Right cardiac atrium (tissue), 5 donors: ENCODE measurements around the gene GADL1. TPM values are rescaled to one million over a fixed set of nuclear protein-coding genes. Genes with fewer than 3 reads are reported as not detected.

Experiments
- ATAC-seq, 2 donors: fragments of 200-7000 bp; cut with Tn5 transposase; one replicate each; pipeline versions ENCODE4 v1.8.0 to v1.9.1; 2020; ENCODE audit warnings: moderate library complexity in 2 of 2, mild to moderate bottlenecking in 1 of 2
- DNase-seq, 3 donors: peaks; one replicate each; pipeline ENCODE4 v3.0.0-alpha.2; 2020
- H3K27ac ChIP-seq: one replicate; pipeline ENCODE4 v1.5.1; 2013; ENCODE audit warnings: mild to moderate bottlenecking, low read length, control low read depth, moderate library complexity
- H3K27me3 ChIP-seq: one replicate; pipeline ENCODE4 v1.6.1; 2013; ENCODE audit not compliant: control insufficient read depth, insufficient read depth
- H3K4me1 ChIP-seq: one replicate; pipeline ENCODE4 v1.6.1; 2013; ENCODE audit warnings: low read length; ENCODE audit not compliant: control insufficient read depth, insufficient read depth
- H3K4me3 ChIP-seq: one replicate; pipeline ENCODE4 v1.5.1; 2013; ENCODE audit warnings: low read length, control low read depth
- H3K9me3 ChIP-seq: one replicate; pipeline ENCODE4 v1.6.1; 2013; ENCODE audit warnings: low read length; ENCODE audit not compliant: control insufficient read depth
- WGBS: extraction: QIAGEN DNeasy Blood & Tissue Kit; methylation state at CpG from one replicate; pipeline ENCODE4 v1.1.7; 2013; 5-methylcytosine and 5-hydroxymethylcytosine counted together
- intact Hi-C, 4 donors: fragments of 100-400 bp; cut with DNase I; formaldehyde crosslinking; loops; one replicate each; pipeline versions ENCODE4 v1.11.0 to v1.14.0; 2022 to 2023
- polyA plus RNA-seq: library from polyadenylated mRNA; stranded (reverse); fragments of 200-250 nt; gene quantifications from one replicate; pipeline ENCODE4 v1.2.3, GENCODE V29; 2013
- total RNA-seq, 4 donors: library from RNA; stranded (reverse); fragmentation: NEBNext Ultra II Directional; extraction: Animal tissue kit (Norgen Biotek cat#: 25700); gene quantifications; one replicate each; pipeline ENCODE4 v1.2.1, GENCODE V29; 2021
- donor health status: healthy with polysubstance abuse.
- donor health status: DM: no; HTN: yes; CAD: no.
- donor health status: DM: no; HTN: no; CAD: no.
- donor health status: DM: no; HTN: yes; CAD: no; lungs with severe emphysema.
- donor health status: DM: yes; HTN: yes; CAD: no.

GADL1 gene
- total and polyA plus RNA-seq, 5 donors: not detected

DNA sequence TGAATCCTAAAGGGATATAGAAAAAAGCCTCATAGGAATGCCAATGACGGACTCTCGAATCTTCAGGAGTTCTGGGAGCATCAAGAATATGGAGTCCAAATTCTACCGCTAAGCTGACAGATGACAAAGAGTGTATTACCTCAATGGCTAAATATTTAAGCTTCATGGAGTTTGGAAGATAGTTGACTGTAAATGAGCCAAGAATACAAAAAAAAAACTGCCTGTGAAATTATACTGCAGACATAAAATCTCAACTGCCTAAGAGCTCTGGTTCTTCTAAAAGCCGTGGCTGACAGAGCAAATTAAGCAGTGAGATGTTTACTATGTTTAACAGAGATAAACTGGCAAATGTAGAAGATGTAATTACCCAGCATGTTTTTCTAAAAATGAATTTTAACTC is 140.0 kb downstream of the GADL1 start:
- Histone ChIP-seq H3K27me3 (no peaks in the 10 kb centered on the region), H3K4me1 (no peaks in the 10 kb centered on the region), H3K27ac (no peak overlapping the region), H3K9me3 (no peaks in the 10 kb centered on the region), H3K4me3 (no peak overlapping the region)
- ATAC-seq (no peak), DNase-seq (no peak)
- WGBS: 61% methylated on average over 4 of the region's 4 CpGs
- intact Hi-C loops: loop anchor here in 3 of 4 donors (5.0 to 10.0 kb wide), 3 partner anchors 640 to 712 kb away; no protein-coding TSS in a partner anchor

DNA sequence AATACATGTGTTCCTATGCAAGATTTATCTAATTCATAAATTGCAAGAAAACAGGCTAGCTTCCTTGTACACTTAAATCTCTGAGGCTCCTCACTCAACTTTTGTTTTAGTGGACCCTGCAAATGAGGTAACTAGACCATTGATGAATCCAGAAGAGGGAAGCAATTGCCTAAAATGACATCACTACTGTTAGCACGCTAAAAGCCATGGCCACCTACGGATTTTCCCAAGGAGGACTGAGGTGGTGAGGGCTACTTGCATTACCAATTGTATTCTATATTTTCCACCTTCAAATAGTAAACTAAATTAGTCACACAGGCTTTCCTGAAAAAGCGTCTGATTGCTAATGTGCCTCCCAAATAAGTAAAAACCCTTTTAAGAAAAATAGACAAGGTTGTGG is 140.7 kb downstream of the GADL1 start:
- WGBS: 87% methylated on average over 3 of the region's 3 CpGs

DNA sequence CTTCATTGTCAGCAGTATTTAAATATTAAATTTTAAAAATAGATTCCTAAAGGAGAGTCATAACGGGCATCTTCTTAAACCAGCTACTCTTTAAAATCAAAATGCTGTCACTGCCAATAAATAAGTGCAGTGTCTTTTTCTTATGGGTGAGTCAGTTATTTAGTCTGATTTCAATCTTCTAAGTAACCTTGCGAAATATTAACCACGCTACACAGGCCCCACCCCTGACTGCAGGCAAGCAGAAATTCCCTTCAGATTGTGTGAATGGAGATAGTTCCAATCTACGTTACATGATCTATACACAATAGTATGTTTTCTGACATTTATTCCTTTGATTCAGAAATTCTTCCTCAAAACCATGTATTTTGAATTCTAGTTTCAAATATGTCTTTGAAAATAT is 141.5 kb downstream of the GADL1 start:
- Histone ChIP-seq H3K27me3 (no peaks in the 10 kb centered on the region), H3K4me3 (no peak overlapping the region), H3K4me1 (no peaks in the 10 kb centered on the region), H3K9me3 (no peaks in the 10 kb centered on the region), H3K27ac (no peak overlapping the region)
- intact Hi-C loops: loop anchor here in 3 of 4 donors (5.0 to 10.0 kb wide), 3 partner anchors 638 to 711 kb away; no protein-coding TSS in a partner anchor
- DNase-seq (no peak), ATAC-seq (no peak)
- 79% methylated on average over 4 of the region's 4 CpGs for WGBS

More for the DNA sequence above, 140.7 kb downstream of the GADL1 start:
- ATAC-seq: no peak
- intact Hi-C loops: loop anchor here in 3 of 4 donors (5.0 to 10.0 kb wide), 3 partner anchors 639 to 711 kb away; no protein-coding TSS in a partner anchor
- DNase-seq: no peak
- H3K27me3 ChIP-seq: no peaks in the 10 kb centered on the region
- H3K4me3 ChIP-seq: no peak overlapping the region
- H3K27ac ChIP-seq: no peak overlapping the region
- H3K9me3 ChIP-seq: no peaks in the 10 kb centered on the region
- no peaks in the 10 kb centered on the region for H3K4me1 ChIP-seq

DNA sequence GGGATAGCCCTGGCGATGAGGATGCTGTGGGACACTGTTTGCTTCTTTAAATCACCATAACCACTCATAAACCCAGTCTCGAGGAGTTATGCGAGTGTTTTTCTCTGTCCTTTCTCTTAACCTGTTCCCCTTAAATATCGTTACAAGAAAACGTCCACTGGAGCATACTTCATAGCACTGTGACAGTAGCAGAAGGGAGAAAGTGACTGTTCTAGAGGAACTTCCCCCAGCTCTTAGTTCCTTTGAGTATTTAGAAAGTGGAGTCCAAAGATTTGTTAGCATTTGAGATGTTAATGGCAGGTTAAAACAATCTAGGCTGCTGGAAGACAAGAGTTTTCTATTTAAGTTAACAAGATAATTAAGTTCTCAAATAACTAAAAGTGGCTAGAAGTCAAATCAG is 142.0 kb downstream of the GADL1 start:
- no peaks in the 10 kb centered on the region for H3K9me3 ChIP-seq
- H3K4me3 ChIP-seq: no peak overlapping the region
- no peak overlapping the region for H3K27ac ChIP-seq
- DNase-seq (no peak), ATAC-seq (no peak)
- no peaks in the 10 kb centered on the region for H3K27me3 ChIP-seq
- 86% methylated on average over 5 of the region's 5 CpGs for WGBS
- intact Hi-C loops: loop anchor here in 3 of 4 donors (5.0 to 10.0 kb wide), 3 partner anchors 638 to 710 kb away; no protein-coding TSS in a partner anchor
- no peaks in the 10 kb centered on the region for H3K4me1 ChIP-seq

DNA sequence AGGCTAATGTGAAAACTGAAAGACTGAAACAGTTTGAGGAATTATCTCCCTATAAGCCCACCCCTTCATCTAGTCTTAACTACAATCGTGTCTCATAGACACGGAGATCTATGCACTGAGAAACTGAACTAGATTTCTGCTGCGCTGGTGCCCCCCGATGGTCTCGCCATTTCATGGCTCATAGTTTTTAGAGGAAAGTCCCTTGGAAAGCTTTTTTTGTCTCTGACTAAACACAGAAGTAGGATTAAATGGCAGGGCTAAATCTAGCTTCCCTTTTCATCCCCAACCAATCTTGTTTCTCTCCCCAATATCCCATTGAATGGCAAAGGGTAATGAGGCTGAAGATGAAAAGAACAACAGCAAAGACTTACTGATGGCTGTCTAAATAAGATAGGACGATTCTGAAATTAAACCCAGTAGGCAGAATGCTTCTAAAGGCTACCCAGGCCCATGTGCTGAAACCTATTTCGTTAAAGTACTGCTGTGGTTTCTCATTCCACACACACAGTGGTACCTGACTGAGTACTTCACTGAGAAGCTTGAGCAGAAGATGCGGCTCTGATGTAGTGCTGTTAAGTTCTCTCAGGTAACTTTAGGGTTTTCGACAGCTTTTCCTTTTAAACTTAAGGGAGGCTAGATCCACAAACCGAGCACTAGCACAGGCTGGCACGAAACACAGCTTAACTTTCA is 142.7 kb downstream of the GADL1 start:
- peak in 1 of 2 donors; percentile 60 for ATAC-seq
- H3K4me1 ChIP-seq: no peaks in the 10 kb centered on the region
- H3K4me3 ChIP-seq: no peak overlapping the region
- H3K9me3 ChIP-seq: no peaks in the 10 kb centered on the region
- 57% methylated on average over 11 of the region's 11 CpGs for WGBS
- H3K27me3 ChIP-seq: no peaks in the 10 kb centered on the region
- no peak overlapping the region for H3K27ac ChIP-seq
- peak; percentile 27 to 69 (median 68) for DNase-seq
- intact Hi-C loops: loop anchor here in 3 of 4 donors (5.0 to 10.0 kb wide), 3 partner anchors 637 to 709 kb away; no protein-coding TSS in a partner anchor

DNA sequence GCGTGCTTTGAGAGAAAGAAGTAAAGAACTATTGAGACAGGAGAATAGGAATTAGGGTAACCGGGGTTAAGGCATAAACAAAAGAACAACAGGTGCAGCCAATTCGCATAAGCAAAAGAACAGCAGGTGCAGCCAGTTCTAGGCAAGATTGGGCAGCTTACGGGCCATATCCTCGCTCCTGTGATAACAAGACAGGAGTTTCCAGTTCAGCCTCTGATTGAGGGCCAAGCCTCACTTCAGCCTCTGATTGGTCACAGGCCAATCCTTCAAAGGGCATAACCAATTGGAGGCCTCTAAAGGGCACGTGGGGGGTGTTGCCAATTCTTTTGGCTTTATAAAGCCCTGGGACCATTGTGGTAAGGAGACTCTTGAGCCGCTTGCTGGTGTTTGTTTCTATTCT is 143.5 kb downstream of the GADL1 start:
- Histone ChIP-seq H3K27me3 (no peaks in the 10 kb centered on the region), H3K27ac (no peak overlapping the region), H3K9me3 (no peaks in the 10 kb centered on the region), H3K4me1 (no peaks in the 10 kb centered on the region), H3K4me3 (no peak overlapping the region)
- intact Hi-C loops: loop anchor here in 3 of 4 donors (5.0 to 10.0 kb wide), 3 partner anchors 636 to 709 kb away; no protein-coding TSS in a partner anchor
- 87% methylated on average over 7 of the region's 7 CpGs for WGBS
- DNase-seq (no peak), ATAC-seq (no peak)

DNA sequence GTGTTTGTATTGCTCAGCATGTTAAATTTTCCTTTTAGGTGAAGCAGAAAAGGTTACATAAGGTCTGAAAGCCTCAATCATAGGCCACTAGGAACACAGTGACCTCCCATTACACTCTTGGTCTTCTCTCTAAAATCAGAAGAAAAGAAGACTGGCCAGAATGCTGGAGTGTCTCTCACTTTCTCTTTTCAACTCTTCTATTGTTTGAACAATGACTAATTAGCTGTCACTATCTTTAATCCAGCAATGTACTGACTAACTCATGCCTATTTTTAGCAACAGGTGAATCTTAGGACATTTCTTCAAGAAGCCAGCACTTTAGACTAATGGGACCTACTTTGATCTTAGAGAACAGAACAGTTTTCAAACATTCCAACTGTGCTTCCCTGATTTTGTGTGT is 145.2 kb downstream of the GADL1 start:
- ATAC-seq: no peak
- intact Hi-C loops: loop anchor here in 2 of 4 donors (5.0 to 10.0 kb wide), 2 partner anchors 634 to 707 kb away; no protein-coding TSS in a partner anchor
- no peaks in the 10 kb centered on the region for H3K9me3 ChIP-seq
- no peak for DNase-seq
- no peaks in the 10 kb centered on the region for H3K4me1 ChIP-seq
- H3K27ac ChIP-seq: no peak overlapping the region
- no peak overlapping the region for H3K4me3 ChIP-seq
- H3K27me3 ChIP-seq: no peaks in the 10 kb centered on the region

DNA sequence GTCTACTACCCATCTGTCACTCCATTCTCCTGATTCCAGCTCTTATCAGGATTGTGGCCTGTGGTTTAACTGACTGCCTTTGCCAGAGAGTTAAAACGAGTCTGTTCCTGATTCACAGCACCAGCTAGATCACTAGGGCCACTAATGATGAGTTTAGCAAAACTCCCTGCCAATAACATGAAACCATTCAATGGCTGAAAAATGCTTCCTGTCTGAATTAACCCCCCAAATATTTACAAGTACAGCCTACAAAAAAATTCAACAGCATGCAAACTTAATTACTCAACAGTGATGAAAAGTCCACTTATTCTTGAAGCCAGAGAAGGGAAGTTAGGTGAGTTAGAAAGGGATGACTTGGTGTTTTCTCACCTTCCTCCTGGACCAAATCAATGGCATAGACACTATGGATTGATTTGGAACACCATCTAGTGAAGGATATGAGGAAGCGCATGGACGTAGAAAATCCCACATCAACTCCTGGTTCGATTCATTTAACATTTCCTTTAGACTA is 146.6 kb downstream of the GADL1 start:
- intact Hi-C loops: loop anchor here in 2 of 4 donors (5.0 to 10.0 kb wide), 2 partner anchors 633 to 706 kb away; no protein-coding TSS in a partner anchor
- DNase-seq (no peak), ATAC-seq (peak; percentile 62 to 66)
- no peaks in the 10 kb centered on the region for H3K9me3 ChIP-seq
- H3K27me3 ChIP-seq: no peaks in the 10 kb centered on the region
- no peak overlapping the region for H3K4me3 ChIP-seq
- H3K4me1 ChIP-seq: no peaks in the 10 kb centered on the region
- no peak overlapping the region for H3K27ac ChIP-seq
- WGBS: 55% methylated on average over 4 of the region's 4 CpGs

DNA sequence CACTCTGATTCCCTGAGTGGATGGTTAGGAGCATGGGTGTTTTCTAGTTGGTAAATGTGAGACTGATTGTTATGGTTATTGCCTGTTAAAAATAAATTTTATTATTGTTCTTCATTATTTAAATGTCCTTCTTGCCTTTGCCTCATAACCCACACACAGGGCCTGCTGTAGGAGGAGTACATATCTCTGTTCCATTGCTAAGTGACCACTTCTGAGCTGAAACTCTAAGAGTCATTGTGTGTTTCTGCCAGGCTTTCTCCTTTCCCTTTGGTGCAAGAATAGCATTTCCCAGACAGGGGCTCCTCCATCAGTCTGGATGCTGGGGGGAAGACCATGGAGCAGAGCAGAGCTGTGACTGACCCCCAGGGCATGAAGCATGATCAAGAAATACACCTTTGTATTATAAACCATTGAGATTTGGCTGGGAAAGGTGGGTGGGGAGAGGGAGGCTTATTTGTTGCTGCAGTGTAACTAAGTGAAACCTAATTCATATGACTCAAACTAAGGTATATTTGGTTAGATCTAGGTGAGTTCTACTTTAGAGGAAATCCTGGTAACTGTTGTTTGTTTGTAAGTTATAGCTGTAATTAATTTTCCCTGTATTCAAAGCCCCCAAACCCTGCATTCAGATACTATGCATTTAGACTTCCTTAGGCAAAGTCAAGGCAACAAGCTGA is 150.7 kb downstream of the GADL1 start:
- ATAC-seq: peak in 1 of 2 donors; percentile 22
- no peaks in the 10 kb centered on the region for H3K4me1 ChIP-seq
- intact Hi-C loops: loop anchor here in 1 of 4 donors (10.0 kb wide), 1 partner anchor 629 kb away; no protein-coding TSS in a partner anchor

DNA sequence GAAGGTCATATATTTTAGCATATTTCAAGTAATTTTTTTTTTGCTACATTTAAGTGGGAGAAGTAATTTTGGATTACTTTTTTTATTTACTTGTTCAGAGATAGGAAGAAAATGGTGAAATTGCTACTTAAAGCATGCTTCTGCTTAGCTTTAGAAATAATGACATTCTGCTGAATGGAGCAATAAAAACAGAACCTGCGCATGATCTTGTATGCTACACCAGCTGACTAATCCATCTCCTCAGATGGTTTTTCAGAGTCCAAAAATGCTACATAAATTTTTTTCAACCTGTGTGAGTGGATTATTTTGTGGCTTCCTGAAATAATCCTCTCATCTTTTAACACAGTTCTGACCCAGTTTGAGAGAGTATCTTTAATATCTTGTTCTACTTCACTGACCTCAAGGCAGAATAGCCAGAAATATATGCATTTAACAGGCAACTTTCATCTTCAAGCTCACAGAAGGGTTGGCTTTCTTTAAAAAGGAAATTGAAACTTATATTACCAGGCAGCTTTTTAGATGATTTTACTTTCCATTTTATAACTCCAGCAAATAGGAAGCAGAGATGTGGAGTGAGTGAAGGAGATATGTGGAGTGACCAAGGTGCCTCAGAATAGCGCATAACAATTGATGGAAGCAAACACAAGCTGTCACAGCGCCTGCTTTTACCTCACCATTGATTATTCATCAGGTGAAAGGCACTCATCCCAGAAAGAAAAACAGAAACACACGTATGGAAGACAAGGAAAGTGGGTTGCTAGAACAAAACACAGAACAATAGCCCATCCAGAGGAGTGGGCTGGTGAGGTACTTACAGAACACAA is 151.5 kb downstream of the GADL1 start:
- 91% methylated on average over 4 of the region's 4 CpGs for WGBS
- Histone ChIP-seq H3K4me3 (no peak overlapping the region), H3K9me3 (no peaks in the 10 kb centered on the region), H3K4me1 (no peaks in the 10 kb centered on the region), H3K27ac (no peak overlapping the region), H3K27me3 (no peaks in the 10 kb centered on the region)
- DNase-seq: no peak
- intact Hi-C loops: loop anchor here in 1 of 4 donors (10.0 kb wide), 1 partner anchor 628 kb away; no protein-coding TSS in a partner anchor
- ATAC-seq: no peak

More for the DNA sequence above, 150.7 kb downstream of the GADL1 start:
- no peaks in the 10 kb centered on the region for H3K9me3 ChIP-seq
- H3K27me3 ChIP-seq: no peaks in the 10 kb centered on the region
- no peak overlapping the region for H3K4me3 ChIP-seq
- no peak overlapping the region for H3K27ac ChIP-seq
- DNase-seq: no peak
